ENCODE results near the gene GNAQ.

GRCh38 chr9:77983320-77983662 lies 48.3 kb downstream of the GNAQ start:
- TF ChIP-seq CTCF (IDR thresholded peaks at IDR 0.05) (no peak), POLR2AphosphoS5 (IDR thresholded peaks at IDR 0.05) (no peak)
